Measurements from ENCODE around the gene IL19. TPM values are rescaled to one million over a fixed set of nuclear protein-coding genes. Genes with fewer than 3 reads are reported as not detected.

IL19 gene
- polyA plus RNA-seq, 1 of the 3 experiments (the other 2 are of a cell fraction): not detected

DNA sequence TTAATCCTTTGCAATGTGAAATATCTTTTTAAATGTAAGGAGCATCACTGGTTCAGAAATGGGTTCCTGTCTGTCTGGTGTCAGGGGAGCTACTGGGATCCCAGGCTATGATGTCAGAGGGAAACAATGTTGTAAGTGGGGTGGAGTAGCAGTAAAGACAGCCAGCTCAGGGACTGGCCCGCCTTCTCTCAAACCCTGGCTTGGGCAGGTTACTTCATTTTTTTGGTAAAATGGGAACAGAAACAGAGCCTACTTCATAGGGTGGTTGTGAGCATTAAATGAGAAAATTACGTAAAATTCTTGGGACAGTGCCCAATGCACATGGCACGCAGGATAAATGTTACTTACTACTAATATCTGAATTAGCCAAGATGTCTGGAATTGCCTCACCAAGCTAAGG is 64.1 kb downstream of the IL19 start:
- H4K20me1 ChIP-seq (ENCODE audit: insufficient read depth): no peaks in the 10 kb centered on the region
- CTCF ChIA-PET: interaction anchor here (1.1 to 1.2 kb wide), 2 partner anchors 77 to 100 kb away, joined by 4 to 5 read pairs; no protein-coding TSS in a partner anchor
- H3K9me3 ChIP-seq: no peaks in the 10 kb centered on the region
- H3K4me1 ChIP-seq (ENCODE audit: control insufficient read depth in 1 of 2, insufficient read depth in 2 of 2, low read depth in 1 of 2, low read length in 1 of 2): no peaks in the 10 kb centered on the region; a peak in 1 of 4 replicates
- H3K27me3 ChIP-seq (ENCODE audit: insufficient read depth): no peaks in the 10 kb centered on the region
- H3K27ac ChIP-seq (ENCODE audit: low read depth in 2 of 2, low read length in 1 of 2): no peak overlapping the region
- POLR2A ChIA-PET: no interaction called here
- 31% methylated on average over 3 of the region's 3 CpGs for WGBS (ENCODE audit: low lambda C conversion rate)
- H3F3A ChIP-seq (replicated peaks; ENCODE audit: insufficient read depth): no peaks in the 10 kb centered on the region
- H3K9ac ChIP-seq: no peak overlapping the region
- no peak overlapping the region for H3K4me2 ChIP-seq
- no peak for DNase-seq
- no peaks in the 10 kb centered on the region for H3K79me2 ChIP-seq (ENCODE audit: insufficient read depth)
- H3K36me3 ChIP-seq (replicated peaks in 1 of 2; ENCODE audit: control insufficient read depth in 1 of 2, insufficient read depth in 2 of 2, low read length in 1 of 2): no peaks in the 10 kb centered on the region
- no peak for TF ChIP-seq FOSL2 (IDR thresholded peaks at IDR 0.05; ENCODE audit: borderline replicate concordance, low read depth)
- TF ChIP-seq, protein P1, sequence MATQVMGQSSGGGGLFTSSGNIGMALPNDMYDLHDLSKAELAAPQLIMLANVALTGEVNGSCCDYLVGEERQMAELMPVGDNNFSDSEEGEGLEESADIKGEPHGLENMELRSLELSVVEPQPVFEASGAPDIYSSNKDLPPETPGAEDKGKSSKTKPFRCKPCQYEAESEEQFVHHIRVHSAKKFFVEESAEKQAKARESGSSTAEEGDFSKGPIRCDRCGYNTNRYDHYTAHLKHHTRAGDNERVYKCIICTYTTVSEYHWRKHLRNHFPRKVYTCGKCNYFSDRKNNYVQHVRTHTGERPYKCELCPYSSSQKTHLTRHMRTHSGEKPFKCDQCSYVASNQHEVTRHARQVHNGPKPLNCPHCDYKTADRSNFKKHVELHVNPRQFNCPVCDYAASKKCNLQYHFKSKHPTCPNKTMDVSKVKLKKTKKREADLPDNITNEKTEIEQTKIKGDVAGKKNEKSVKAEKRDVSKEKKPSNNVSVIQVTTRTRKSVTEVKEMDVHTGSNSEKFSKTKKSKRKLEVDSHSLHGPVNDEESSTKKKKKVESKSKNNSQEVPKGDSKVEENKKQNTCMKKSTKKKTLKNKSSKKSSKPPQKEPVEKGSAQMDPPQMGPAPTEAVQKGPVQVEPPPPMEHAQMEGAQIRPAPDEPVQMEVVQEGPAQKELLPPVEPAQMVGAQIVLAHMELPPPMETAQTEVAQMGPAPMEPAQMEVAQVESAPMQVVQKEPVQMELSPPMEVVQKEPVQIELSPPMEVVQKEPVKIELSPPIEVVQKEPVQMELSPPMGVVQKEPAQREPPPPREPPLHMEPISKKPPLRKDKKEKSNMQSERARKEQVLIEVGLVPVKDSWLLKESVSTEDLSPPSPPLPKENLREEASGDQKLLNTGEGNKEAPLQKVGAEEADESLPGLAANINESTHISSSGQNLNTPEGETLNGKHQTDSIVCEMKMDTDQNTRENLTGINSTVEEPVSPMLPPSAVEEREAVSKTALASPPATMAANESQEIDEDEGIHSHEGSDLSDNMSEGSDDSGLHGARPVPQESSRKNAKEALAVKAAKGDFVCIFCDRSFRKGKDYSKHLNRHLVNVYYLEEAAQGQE (IDR thresholded peaks at IDR 0.05; ENCODE audit: low read depth, low read length): no peak
- TF ChIP-seq EP300 (IDR thresholded peaks at IDR 0.05; ENCODE audit: borderline replicate concordance in 1 of 2, low read depth in 1 of 2, low read length in 1 of 2): no peak
- TF ChIP-seq TEAD4 (IDR thresholded peaks at IDR 0.05; ENCODE audit: borderline replicate concordance, insufficient read depth): no peak
- TF ChIP-seq RCOR1 (IDR thresholded peaks at IDR 0.05; ENCODE audit: low read length): no peak
- TF ChIP-seq PBX3 (IDR thresholded peaks at IDR 0.05): no peak
- TF ChIP-seq SIN3A (IDR thresholded peaks at IDR 0.05; ENCODE audit: borderline replicate concordance, low read depth, low read length): no peak
- no peak for TF ChIP-seq CHD2 (IDR thresholded peaks at IDR 0.05; ENCODE audit: low read length, partially characterized antibody)
- no peak for TF ChIP-seq RFX5 (IDR thresholded peaks at IDR 0.05; ENCODE audit: low read length)
- TF ChIP-seq TAF1 (IDR thresholded peaks at IDR 0.05; ENCODE audit: borderline replicate concordance, low read depth, low read length): no peak
- H3K4me3 ChIP-seq (ENCODE audit: low read depth in 2 of 2, low read length in 1 of 2): no peak overlapping the region
- H2AFZ ChIP-seq (ENCODE audit: low read depth): no peak overlapping the region
- no peaks in the 10 kb centered on the region for H3K9me2 ChIP-seq

DNA sequence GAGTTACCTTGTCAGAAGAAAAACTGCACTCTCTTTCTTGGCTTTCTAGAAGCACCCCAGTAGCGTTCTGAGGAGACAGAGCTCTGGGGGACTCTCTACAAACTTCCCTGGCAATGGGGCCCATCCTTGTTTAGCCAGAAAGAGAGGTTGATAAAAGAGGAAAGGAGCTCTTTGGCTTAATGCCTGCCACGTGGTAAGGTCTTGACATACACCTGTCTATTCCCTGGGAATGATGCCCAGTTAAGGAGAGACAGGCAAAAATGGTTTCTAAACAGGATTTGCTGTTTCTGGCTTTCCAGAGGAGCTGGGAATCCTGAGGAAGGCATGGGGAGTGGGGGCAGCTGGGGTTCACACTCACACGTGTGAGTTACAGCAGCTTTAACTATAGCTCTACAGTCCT is 64.6 kb downstream of the IL19 start:
- Histone ChIP-seq H2AFZ (ENCODE audit: low read depth) (no peak overlapping the region), H3K36me3 (replicated peaks in 1 of 2; ENCODE audit: control insufficient read depth in 1 of 2, insufficient read depth in 2 of 2, low read length in 1 of 2) (no peaks in the 10 kb centered on the region), H3K4me1 (ENCODE audit: control insufficient read depth in 1 of 2, insufficient read depth in 2 of 2, low read depth in 1 of 2, low read length in 1 of 2) (no peaks in the 10 kb centered on the region; a peak in 1 of 4 replicates), H4K20me1 (ENCODE audit: insufficient read depth) (no peaks in the 10 kb centered on the region), H3F3A (replicated peaks; ENCODE audit: insufficient read depth) (no peaks in the 10 kb centered on the region), H3K9me3 (no peaks in the 10 kb centered on the region), H3K4me2 (no peak overlapping the region), H3K27ac (ENCODE audit: low read depth in 2 of 2, low read length in 1 of 2) (no peak overlapping the region), H3K9me2 (no peaks in the 10 kb centered on the region), H3K9ac (no peak overlapping the region), H3K27me3 (ENCODE audit: insufficient read depth) (no peaks in the 10 kb centered on the region), H3K79me2 (ENCODE audit: insufficient read depth) (no peaks in the 10 kb centered on the region), H3K4me3 (ENCODE audit: low read depth in 2 of 2, low read length in 1 of 2) (no peak overlapping the region)
- POLR2A ChIA-PET: no interaction called here
- no peak for DNase-seq
- WGBS (ENCODE audit: low lambda C conversion rate): 25% methylated on average over 3 of the region's 3 CpGs
- CTCF ChIA-PET: interaction anchor here (1.1 to 1.4 kb wide), 3 partner anchors 76 to 243 kb away, joined by 3 to 5 read pairs (median 4); no protein-coding TSS in a partner anchor
- TF ChIP-seq GATA2 (CRISPR knock-in tag; IDR thresholded peaks at IDR 0.05) (no peak), MEF2A (IDR thresholded peaks at IDR 0.05; ENCODE audit: borderline replicate concordance, low read depth) (no peak), EZH2phosphoT487 (IDR thresholded peaks at IDR 0.05; ENCODE audit: borderline replicate concordance, low read depth) (no peak), FOXM1 (IDR thresholded peaks at IDR 0.05; ENCODE audit: low read depth) (no peak), NRF1 (IDR thresholded peaks at IDR 0.05; ENCODE audit: low read depth, low read length) (no peak), TEAD4 (IDR thresholded peaks at IDR 0.05; ENCODE audit: borderline replicate concordance, insufficient read depth) (no peak), POLR2AphosphoS5 (IDR thresholded peaks at IDR 0.05; ENCODE audit: low read depth, low read length) (no peak), MXI1 (IDR thresholded peaks at IDR 0.05; ENCODE audit: low read depth, low read length) (no peak), YY1 (IDR thresholded peaks at IDR 0.05; ENCODE audit: low read depth) (no peak)
- TF ChIP-seq, protein P2, sequence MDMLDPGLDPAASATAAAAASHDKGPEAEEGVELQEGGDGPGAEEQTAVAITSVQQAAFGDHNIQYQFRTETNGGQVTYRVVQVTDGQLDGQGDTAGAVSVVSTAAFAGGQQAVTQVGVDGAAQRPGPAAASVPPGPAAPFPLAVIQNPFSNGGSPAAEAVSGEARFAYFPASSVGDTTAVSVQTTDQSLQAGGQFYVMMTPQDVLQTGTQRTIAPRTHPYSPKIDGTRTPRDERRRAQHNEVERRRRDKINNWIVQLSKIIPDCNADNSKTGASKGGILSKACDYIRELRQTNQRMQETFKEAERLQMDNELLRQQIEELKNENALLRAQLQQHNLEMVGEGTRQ (IDR thresholded peaks at IDR 0.05; ENCODE audit: borderline replicate concordance, low read depth, low read length): no peak
